ENCODE results near the gene AATF. TPM values are rescaled to one million over a fixed set of nuclear protein-coding genes. Genes with fewer than 3 reads are reported as not detected.
A peak's percentile ranks its signal among the peaks of the same experiment; 100 is the strongest.

AATF gene
- polyA plus RNA-seq, 10 donors = 19.6 to 26.2 (median 21.9) TPM

GRCh38 chr17:36972905-36973304 lies 24.2 kb downstream of the AATF start:
- DNase-seq = no peak

DNA sequence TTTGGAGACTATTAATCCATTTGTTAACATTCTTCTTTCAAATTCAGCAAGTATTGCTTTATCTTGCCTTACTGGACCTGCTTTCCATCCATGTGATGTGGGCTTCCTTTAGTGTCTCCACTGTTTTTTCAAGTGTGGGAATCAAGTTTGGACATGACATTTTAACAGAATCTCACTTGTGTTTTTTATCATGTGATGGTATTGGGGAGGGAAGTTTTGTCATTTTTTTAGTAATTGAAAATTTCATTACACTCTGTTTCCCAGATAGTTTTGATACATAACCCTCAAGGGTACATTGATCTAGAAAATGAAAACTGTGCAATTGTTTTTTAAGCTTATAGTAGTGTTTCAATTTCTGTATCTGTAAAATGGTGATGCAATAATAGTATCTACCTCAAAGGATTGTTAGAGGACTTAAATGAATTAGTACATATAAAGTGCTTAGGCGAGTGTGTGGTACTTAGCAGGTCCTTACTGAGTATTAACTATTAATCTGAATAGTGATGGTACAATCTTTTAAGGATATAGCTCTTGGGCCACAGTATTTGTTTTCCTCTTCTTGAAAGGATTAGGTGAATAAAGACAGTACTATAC lies 27.3 kb downstream of the AATF start:
- no peak for DNase-seq

GRCh38 chr17:36977066-36977465 lies 28.3 kb downstream of the AATF start:
- DNase-seq = no peak

- no peak for DNase-seq
Observed at GRCh38 chr17:36977568-36977967, 28.8 kb downstream of the AATF start.

DNA sequence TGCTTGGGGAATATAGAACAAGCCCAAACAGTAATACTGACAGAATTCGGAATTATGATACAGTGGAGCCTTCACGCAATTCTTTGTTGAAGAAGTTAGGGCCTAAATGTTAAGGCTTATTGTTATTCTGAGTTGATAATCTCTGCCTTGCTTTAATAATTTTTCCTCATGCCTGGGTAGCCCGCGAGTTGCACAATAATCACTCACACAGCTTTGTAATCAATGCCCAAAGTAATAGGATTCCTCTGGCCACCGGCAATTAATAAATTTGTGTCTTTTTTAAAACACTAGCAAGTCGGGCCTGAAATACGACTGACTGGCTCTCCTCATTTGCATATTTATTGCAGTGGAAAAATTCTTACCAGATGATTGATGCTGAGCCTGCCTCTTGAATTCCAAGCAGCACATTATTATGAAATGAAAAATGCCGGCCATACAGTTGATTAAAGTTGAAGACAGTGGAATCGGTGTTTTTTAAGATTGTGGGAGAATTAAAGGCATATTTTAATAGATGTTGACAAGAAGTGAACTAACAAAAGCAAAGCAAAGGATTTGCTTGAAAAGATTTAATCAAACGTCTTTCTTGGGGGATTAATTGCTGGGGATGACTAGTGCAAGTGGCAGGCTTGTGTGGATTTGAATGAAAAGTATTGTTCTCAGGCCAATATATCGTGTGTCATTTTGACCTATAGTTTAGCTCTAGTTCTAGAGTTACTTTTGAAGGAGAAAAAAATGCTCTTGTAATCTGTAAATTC lies 30.2 kb downstream of the AATF start:
- no peak for DNase-seq

DNA sequence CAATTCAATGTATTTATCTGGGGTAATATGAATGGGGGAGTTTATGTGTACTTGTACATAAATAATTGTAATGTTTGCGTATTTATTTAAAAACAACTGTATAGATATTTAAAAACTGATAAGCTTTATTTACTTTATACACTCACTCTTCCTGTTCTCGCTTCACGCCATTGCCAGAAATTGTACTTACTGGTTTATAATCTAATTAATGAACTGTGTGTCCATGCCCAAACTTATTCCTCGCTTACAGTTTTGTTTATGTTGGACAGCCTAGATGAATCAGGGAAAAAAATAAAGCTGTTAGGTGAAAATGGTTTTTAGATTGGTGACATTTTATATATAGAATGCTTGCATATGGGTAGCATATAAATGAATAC lies 30.8 kb downstream of the AATF start:
- DNase-seq = no peak

- DNase-seq = peak in 2 of 3 donors; percentile 10 to 27
Observed at GRCh38 chr17:36980280-36980761, 31.6 kb downstream of the AATF start.

DNA sequence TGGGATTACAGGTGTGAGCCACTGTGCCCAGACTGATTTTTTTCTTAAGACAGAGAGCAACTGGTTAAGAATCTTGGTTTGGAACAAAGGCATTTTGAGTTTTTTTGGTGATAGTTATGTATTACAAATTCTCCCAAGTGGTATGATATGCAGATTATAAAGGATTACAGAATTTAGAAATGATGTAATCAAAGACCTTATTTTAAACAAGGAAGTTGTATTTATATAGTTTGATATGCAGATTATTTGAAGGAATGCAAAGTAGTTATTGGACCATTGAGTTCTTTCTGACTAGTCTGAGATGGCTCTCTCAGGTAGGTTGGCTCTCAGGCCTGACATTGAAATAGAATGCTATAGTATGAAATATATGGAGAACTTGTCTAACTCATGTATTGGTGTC lies 34.9 kb downstream of the AATF start:
- DNase-seq = no peak

DNA sequence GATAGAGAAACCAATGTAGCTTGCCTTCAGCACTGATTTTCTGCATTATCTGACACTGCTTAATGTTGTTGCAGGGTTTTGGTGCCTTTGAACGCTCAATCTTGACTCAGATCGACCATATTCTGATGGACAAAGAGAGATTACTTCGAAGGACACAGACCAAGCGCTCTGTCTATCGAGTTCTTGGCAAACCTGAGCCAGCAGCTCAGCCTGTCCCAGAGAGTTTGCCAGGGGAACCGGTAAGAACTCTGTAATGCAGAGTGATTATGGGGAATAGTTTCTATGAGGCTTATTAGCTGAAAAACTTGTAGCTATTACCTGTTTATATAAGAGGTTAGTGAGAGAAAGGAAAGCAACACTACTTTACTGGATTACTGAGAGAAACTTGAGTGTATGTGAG lies 40.4 kb downstream of the AATF start:
- DNase-seq = no peak

DNA sequence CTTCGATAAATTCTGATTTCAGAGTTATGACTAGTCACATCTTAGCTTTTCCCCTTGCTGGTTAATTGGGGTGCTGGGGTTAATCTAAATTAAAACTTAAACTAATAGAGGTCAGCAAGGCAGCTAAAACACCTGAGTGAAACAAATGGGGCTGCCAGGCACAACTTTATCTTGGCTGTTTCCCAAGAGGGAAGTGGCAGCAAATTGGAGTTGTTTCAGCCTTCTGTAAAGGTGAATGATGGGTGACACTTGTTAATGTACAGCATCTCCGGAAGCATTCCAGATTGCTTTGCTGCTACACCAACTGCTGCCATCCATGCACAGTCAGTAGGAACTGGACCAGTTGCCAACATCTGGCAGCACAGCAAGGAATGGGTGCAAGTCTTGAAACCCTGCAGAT lies 43.9 kb downstream of the AATF start:
- no peak for DNase-seq

DNA sequence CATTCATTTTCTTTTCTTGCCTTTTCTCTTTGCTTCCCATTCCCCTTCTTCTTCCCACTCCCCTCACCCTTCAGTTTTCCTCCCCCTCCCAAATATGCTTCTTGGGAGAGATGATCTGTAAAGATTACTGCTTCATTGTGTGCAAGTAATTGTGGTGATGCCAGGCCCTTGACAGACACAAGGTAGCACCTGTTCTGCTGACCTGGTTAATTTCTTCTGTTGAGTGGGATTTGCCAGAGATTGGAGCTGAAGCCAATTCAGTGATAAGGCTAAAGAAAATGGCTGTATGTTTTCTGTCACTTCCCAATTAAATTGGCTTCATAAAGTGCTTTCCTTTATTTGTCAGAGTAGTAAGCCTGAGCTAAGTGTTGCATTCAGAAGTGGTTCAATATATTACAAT lies 44.5 kb downstream of the AATF start:
- no peak for DNase-seq

GRCh38 chr17:36994438-36994837 lies 45.7 kb downstream of the AATF start:
- peak in 1 of 3 donors; percentile 13 for DNase-seq

DNA sequence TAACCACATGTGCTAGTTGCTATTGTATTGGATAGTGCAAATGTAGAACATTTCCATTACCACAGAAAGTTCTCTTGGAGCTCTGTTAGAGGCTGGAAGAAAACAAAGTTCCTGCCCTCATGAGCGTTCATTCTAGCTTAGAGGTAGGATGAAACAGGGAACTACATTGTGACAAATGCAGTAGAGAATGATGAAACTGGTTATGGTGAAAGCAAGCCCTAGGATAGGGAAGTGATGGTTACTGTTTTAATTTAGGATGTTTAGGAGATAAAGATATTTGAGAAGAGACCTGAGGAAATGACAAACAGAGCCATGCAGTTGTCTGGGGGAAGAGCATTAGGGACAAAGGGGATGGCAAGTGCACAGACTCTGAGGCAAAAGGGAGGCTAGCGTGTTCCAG lies 50.7 kb downstream of the AATF start:
- DNase-seq = no peak

DNA sequence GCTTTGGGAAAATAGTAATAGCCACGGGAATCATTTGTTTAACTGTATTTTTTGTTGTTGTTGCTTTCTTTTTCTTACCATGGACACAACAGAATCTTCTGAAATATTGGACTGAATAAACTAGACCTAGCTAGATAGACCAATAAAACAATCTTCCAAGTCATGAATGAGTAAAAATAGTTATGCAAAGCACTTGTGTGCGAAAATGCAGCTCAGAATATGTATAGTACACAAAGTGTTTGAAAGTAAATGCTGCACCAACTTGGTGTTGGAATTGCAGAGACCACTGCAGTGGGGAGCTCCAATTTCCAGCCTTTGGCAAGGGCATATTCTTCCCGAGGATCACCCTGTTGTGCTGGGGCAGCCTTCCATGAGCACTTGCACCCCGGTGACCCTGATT lies 68.0 kb downstream of the AATF start:
- no peak for DNase-seq

- no peak for DNase-seq
Observed at GRCh38 chr17:37017404-37017803, 68.7 kb downstream of the AATF start.

- no peak for DNase-seq
Observed at GRCh38 chr17:37019117-37019740, 70.5 kb downstream of the AATF start.

- no peak for DNase-seq
Observed at GRCh38 chr17:37019741-37020129, 71.0 kb downstream of the AATF start.

GRCh38 chr17:37024181-37024637 lies 75.5 kb downstream of the AATF start:
- DNase-seq = no peak

DNA sequence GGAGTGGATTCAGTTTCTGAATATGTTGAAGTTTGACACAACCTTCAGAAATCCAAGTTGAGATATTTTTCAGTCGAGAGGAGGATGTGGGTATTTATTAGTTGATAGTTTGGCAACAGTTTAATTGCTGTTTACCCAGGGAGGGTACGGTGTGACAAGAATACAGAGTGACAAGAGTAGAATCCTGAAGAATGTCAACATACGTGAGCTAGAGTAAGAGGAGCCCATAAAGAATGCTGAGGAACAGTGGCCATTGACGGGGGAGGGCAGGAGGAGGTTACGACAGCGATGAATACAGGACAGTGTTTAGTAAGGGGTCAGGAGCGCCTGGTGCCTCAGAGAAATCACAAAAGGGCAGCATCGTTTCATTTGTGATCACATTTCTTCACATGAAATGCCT lies 76.5 kb downstream of the AATF start:
- DNase-seq = no peak

GRCh38 chr17:37025847-37026530 lies 77.2 kb downstream of the AATF start:
- no peak for DNase-seq

GRCh38 chr17:37026531-37026869 lies 77.7 kb downstream of the AATF start:
- DNase-seq = no peak

- DNase-seq = no peak
Observed at GRCh38 chr17:37028040-37028439, 79.3 kb downstream of the AATF start.

Data from muscle of back (tissue), 11 donors.